NCI-H345 (cell line): Measurements from ENCODE around the gene KRR1.
"Not testable (repeated sequence)": the region's sequence is repeated elsewhere in the genome, so short reads cannot be mapped to it uniquely, and the experiment has no call there.

Experiments used
- DNase-seq: peaks from one replicate; lab custom pipeline; 2025; lab: John Stamatoyannopoulos, UW

The KRR1 gene

DNA sequence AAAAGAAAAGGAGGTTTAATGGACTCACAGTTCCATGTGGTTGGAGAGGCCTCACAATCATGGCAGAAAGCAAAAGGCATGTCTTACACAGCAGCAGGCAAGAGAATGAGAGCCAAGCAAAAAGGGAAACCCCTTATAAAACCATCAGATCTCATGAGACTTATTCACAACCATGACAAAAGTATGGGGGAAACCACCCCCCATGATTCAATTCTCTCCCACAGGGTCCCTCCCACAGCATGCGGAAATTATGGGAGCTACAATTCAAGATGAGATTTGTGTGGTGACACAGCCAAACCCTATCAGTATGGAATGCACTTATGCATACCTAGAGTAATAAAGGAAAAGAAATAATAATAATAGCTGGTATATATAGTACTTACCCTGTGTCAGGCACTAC lies 35.3 kb downstream of the KRR1 start:
- no peak for DNase-seq

DNA sequence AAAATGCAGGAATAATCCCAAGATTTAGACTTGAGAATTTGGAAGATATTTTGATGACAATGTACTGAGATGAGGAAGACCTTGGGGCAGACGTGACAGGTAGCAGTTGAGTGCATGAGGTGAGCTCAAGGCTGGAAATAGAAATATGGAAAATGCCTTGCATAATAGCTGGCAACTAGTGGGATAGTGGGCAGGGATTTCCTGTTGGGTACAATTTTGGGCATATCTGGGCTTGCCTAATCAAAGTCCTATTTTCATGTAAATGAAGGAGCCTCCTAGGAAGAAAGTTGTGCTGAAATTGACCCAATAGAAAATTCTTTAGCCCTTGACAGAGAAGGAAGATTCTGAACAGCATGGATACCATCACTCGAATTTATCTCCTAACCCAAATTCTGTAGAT lies 37.3 kb downstream of the KRR1 start:
- DNase-seq = no peak

DNA sequence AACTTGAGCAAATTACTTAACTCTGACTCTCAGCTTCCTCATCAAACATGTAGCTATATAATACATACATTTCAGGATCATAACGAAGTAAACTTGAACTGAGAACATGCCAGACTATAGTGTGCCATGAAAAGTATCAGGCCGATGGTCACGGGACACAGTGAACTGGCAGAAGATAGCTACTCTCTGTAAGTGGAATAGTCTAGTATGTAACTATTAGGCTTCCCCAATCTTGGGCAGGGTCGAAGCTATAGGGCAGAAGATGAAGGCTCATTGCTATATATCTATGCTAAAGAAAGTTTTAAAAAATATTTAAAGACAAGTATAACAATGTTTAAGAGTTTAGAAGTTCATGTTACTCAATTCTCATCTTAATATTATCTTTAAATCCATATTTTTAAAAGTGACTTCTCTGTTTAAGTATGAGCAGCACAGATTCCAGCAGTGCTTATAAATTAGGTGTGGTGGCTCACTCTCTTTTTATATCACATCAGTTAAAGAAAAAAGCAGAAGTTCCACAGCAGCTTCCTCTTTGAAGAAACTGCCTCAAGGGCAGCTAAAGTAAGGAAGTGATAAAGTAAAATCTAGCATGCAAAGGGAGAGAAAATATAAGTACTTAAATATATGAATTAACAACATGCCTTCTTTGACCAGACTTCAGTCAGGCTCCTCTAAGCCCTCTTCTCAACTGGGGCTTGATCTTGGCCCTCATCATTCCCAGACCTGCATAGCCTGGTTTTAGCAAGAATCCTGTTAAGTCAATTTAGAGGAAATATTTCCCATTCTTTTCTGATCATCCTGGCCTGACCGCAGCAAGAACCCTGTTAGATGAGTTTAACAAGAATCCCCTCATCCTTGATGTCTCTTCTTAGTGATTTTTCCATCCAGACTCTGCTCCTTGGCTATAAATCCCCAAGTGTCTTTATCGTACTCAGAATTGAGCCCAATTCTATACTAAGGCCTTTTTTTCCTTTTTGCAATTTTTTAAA lies 39.2 kb downstream of the KRR1 start:
- no peak for DNase-seq

DNA sequence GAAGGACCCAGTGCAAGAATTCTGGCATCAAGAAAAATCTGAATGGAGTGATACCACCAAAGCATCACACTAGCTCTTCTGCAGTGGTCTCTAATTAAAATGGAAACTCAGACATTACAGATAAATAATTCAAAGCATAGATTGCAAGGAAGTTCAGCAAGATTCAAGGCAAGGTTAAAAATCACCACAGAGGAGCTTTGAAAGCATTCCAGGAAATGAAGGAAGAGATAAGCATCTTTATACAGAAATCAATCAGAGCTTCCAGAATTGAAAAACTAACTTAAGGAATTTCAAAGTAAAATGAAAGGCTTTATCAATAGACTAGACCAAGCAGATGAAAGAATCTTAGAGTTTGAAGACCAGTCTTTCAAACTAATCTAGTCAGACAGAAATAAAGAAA lies 51.2 kb downstream of the KRR1 start:
- DNase-seq = no peak

DNA sequence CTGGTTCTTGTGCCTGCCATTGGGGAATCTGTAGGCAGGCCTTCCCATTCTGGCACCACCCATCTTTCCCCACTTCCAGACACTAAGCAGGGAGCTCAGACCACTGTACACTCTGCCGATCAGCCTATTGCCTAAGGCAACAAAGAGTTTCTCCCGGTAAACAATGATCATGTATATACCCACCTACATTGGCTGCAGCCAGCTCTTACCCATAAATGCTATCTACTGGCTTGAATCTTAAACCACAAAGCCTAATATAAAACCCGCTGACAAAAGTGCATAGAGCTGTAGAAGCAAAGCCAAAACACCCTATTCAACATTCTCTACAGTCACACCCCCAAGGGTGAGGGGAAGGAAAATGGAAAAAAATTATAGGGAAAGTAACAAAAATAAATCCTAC lies 51.7 kb downstream of the KRR1 start:
- DNase-seq = no peak

DNA sequence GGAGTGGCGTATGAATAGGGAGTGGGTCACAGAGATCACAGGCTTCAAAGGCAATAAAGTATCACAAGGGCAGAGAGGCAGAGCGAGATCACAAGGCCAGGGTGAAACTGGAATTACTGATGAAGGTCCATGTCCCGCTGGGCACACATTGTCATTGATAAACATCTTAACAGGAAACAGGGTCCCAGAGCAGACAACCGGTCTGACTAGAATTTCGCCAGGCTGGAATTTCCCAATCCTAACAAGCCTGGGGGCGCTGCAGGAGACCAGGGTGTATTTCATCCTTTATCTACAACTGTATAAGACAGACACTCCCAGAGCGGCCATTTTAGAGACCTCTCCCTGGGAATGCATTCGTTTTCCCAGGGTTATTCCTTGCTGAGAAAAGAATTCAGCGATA lies 53.5 kb downstream of the KRR1 start:
- DNase-seq = not testable (repeated sequence)

DNA sequence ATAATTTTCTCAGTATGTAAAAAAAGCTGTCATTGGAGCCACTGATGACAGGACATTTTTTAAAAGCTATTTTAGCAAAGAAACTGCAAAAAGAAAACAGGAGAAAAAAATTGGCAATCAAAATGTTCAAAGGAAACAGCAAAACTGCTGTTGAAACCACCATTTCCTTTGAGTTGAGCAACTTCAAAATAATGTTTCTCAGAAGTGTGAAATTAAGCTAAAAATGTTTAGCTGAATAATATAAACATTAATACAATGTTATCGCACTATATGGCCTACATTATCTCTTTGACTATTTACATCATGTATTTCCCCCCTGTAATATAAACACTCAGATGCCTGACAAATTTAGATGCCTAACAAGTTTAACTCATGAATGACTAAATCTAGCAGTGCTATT lies 54.2 kb downstream of the KRR1 start:
- no peak for DNase-seq

DNA sequence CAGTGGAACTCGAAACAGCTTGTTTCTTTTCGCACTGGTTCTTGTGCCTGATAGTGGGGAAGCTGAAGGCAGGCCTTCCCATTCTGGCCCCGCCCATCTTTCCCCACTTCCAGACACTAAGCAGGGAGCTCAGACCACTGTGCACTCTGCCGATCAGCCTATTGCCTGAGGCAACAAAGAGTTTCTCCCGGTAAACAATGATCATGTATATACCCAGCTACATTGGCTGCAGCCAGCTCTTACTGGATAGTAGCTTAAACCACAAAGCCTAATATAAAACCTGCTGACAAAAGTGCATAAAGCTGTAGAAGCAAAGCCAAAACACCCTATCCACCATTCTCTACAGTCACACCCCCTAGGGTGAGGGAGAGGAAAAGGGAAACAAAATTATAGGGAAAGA lies 55.6 kb downstream of the KRR1 start:
- DNase-seq = no peak

DNA sequence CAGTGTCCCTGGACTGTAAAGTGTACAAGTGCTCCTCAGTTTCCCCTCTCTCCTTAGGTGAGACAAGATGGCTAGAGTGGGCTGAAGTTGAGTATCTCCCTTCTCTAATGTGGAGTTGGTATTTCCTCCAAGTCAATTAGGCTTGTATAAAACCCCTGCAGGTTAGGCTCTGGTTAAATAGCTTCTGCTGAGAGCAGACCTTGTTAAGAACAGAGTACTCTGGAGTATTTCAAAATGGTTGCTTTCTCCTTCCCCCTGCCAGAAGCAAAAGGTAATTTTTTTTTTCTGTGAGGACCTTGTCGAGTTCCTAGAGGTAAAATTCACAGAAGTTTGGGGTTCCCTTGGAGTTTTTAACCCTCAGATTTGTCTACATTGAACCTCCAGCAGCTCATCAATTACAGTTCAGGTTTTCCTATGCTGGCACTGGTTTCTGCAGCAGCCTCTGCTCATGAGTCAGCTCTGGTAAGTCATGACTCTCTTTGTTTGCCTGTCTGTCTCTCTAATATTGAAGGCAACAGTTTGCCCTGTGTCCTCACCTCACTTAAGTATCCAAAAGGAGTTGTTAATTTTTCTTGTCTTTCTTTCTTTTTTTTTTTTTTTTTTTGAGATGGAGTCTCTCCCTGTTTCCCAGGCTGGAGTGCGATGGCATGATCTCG lies 58.6 kb downstream of the KRR1 start:
- no peak for DNase-seq

DNA sequence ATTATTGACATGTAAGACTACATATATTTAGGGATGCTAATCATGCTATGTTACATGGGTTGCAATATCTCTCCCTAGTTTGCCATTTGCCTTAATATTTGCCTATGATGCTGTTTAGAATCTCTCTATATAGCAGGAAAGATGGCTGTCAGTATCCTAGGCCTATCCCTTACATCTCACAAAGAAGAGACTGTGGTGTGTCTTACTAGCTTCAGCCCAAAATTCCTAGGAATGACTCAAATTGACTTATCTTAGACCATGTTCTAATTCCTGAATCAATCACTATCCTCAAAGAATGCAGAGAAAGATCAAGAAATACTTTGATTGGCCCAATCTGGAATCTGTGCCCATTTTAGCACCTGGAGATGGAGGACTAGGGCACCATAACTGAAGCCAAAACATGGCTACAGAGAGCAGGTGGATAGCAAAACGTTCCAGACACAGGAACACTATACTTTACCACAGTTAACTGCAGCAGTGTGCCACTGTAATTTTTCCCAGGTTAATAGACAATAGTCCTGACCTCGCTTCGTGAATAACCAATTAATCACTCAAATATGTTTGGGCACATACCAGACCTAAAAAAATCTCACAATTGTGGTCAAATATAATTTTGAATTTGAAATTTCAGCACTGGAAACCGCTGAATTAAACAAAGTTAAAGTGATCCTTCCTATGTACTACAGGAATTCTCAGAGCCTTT lies 63.6 kb downstream of the KRR1 start:
- no peak for DNase-seq

DNA sequence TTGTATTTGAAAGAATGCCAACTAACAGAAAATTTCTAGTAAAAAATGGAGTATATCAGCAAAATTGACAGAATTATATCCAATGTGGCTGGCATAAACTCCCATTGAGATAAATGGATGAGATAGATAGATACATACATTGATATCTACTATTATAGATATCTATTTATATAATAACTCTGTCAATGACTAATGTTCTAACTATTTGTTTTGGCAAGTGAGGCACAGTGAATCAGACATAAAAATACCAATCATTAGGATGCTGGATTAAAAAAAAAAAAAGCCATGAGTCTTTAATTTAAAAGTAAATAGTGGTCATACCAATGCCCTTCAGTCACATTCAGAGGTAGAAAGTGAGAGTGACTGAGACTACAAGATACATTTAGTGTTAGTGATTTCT lies 64.6 kb downstream of the KRR1 start:
- no peak for DNase-seq

DNA sequence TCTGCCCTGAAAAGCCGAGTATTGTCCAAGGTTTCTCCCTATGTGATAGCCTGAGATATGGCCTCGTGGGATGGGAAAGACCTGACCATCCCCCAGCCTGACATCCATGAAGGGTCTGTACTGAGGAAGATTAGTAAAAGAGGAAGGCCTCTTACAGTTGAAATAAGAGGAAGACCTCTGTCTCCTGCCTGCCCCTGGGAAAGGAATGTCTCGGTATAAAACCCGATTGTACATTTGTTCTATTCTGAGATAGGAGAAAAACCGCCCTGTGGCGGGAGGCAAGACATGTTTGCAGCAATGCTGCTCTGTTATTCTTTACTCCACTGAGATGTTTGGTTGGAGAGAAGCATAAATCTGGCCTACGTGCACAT lies 66.3 kb downstream of the KRR1 start:
- DNase-seq = not testable (repeated sequence)

DNA sequence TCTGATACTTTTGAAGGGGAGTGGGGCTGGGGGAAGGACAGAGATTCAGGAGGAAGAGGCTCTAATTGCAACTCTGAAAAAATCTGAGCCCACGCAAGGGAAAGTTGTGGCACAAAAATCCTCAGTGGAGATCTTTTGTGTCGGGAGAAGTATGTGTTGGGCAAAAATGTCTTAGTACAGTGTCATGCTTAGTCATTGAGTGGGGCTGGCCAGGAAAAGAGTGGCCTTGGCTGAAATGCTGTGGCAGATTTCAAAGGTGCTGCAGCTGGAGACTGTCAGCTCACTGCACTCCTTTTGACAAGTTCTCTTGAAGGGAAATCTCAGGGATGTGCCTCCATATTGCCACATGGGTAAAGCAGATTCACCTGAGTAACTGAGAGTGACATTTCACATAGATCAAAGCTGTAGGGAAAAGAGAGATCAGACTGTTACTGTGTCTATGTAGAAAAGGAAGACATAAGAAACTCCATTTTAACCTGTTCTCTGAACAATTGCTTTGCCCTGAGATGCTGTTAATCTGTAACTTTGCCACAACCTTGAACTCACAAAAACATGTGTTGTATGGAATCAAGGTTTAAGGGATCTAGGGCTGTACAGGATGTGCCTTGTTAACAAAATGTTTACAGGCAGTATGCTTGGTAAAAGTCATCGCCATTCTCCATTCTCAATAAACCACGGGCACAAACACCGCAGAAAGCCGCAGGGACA lies 66.8 kb downstream of the KRR1 start:
- DNase-seq = no peak

DNA sequence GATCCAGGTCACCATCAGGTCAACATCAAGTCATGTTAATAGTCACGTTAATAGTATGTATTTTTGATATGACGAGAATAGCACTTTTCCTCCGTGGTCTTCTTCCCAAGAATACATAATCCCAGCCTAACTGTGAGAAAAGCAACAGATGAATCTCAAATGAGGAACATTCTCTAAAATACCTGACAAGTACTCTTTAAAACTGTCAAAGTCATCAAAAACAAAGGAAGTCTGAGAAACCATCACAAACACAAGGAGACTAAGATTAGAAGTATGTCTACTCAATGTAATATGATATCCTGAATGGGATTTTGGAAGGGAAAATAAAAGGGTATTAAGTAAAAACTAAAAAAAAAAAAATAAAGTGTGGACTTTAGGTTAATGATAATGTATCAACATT lies 67.7 kb downstream of the KRR1 start:
- DNase-seq = no peak

DNA sequence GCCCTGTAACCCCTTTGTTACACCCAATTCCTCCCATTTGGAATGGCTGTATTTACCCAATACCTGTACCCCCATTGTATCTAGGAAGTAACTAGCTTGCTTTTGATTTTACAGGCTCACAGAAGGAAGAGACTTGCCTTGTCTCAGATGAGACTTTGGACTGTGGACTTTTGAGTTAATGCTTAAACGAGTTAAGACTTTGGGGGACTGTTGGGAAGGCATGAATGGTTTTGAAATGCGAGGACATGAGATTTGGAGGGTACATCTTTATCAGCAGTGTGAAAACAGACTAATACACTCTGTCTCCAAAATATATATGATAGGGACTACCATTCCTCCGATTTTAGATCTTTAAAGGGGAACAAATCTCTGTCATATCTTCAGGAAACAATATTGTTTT lies 69.0 kb downstream of the KRR1 start:
- DNase-seq = not testable (repeated sequence)

DNA sequence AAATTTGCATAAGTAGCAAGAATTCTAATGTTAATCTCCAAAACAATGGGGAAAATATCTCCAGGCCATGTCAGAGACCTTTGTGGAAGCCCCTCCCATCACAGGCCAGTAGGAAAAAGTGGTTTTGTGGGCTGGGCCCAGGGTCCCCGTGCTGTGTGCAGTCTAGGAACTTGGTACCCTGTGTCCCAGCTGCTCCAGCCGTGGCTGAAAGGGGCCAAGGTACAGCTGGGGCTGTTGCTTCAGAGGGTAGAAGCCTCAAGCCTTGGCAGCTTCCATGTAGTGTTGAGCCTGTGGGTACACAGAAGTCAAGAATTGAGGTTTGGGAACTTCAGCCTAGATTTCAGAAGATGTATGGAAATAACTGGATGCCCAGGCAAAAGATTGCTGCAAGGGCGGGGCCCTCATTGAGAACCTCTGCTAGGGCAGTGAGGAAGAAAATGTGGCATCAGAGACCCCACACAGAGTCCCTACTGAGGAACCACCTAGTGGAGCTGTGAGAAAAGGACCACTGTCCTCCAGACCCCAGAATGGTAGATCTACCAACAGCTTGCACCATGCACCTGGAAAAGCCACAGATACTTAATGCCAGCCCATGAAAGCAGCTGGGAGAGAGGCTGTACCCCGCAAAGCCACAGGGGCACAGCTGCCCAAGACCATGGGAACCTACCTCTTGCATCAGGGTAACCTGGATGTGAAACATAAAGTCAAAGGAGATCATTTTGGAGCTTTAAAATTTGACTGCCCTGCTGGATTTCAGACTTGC lies 69.5 kb downstream of the KRR1 start:
- DNase-seq = not testable (repeated sequence)
